Skeletal muscle cell (primary cell): ENCODE data around the gene CRYBB2.
"Not testable (repeated sequence)": the region's sequence is repeated elsewhere in the genome, so short reads cannot be mapped to it uniquely, and the experiment has no call there.

Experiments
- DNase-seq: peaks from one replicate; pipeline ENCODE4 v3.0.0-alpha.2; 2010; ENCODE audit warnings: low read depth
- H3K4me3 ChIP-seq: 2 replicates; pipeline ENCODE4 v1.5.1; 2011; ENCODE audit warnings: low read depth, mild to moderate bottlenecking, control low read depth, low read length, moderate library complexity

The CRYBB2 gene

GRCh38 chr22:25223269-25223850 is 3.9 kb downstream of the CRYBB2 start:
- no peak for DNase-seq
- H3K4me3 ChIP-seq = no peak overlapping the region

GRCh38 chr22:25228822-25229221 is 9.4 kb downstream of the CRYBB2 start:
- DNase-seq = no peak
- no peak overlapping the region for H3K4me3 ChIP-seq

DNA sequence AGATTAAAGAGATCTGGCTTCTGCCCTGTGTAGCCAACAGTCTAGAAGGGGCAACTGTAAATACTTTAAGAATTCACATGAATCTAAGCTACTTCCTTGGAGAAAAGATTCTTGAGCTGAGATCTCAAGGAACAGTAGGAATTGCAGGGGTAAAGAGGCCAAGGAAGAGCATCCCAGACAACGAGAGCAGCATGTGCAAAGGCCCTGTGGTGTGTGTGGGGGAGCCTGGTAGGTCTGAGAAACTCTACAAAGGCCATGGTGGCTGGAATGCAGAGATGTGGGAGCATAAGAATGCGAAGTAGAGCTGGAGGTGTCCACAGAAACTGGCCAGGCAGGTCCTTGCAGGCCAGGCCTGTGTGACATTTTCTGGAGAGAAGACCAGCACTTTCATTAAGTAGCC is 11.3 kb downstream of the CRYBB2 start:
- H3K4me3 ChIP-seq, DNase-seq: not testable (repeated sequence)

DNA sequence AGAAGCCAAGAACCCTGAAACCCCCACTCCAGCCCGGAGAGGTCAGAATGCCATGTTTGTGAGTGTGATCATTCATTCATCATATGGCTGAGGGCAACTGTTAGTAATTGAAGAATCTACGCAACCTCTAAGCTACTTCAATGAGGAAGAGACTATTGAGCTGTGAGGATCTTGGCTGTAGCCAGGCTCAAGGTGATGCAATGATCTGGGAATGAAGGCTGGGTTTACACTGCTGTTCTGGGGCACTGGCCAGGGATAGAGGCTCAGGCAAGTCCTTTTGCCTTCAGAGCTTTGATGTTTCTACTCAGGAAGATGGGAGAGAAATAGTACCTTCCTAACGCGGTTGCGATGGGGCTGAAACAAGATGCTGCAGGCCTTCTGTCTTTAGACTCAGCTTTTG is 12.9 kb downstream of the CRYBB2 start:
- no peak for DNase-seq
- H3K4me3 ChIP-seq = no peak overlapping the region

DNA sequence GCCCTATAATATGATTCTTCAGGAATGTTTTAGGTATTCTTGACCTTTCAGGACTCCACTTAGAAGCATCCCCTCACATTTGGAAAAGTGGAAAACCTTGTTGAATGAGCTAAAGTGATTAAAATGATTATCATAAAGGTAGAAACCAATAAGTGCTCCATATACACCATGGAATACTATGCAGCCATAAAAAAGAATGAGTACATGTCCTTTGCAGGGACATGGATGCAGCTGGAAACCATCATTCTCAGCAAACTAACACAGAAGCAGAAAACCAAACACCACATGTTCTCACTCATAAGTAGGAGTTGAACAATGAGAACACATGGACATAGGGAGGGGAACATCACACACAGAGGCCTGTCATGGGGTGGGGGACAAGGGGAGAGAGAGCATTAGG is 14.3 kb downstream of the CRYBB2 start:
- not testable (repeated sequence) for DNase-seq, H3K4me3 ChIP-seq

DNA sequence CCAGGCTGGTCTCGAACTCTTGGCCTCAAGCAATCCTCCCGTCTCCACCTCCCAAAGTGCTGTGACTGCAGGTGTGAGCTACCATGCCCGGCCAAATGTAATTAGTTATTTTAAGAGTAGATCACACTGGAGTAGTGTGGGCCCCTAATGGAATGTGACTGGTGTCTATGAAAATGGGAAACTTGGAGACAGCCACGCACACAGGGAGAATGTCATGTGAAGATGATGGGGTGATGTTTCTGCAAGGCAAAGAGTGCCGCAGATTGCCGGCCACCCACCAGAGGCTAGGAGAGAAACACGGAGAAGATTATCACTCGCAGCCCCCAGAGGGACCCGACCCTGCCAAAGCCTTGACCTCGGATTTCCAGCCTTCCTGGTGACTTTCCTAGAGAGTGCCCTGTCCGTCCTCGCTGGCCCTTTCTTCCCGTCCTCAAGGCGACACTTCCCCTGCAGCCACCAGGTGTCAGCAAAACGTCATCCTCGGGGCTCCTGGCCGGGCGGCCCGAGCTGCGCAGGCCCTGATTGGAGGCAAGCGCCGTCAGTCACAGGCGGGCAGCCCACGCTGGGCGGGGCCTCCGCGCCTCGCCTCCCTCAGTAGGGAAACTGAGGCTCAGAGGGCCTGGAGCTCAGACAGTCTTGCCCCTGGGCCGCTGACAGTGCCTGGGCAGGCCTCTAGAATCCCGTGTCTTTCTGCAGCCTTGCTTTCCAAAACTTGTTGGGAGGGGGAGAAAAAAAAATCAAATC is 16.3 kb downstream of the CRYBB2 start:
- DNase-seq = peak; percentile 16
- no peak overlapping the region for H3K4me3 ChIP-seq

GRCh38 chr22:25236417-25236816 is 17.0 kb downstream of the CRYBB2 start:
- no peak for DNase-seq
- H3K4me3 ChIP-seq = no peak overlapping the region

DNA sequence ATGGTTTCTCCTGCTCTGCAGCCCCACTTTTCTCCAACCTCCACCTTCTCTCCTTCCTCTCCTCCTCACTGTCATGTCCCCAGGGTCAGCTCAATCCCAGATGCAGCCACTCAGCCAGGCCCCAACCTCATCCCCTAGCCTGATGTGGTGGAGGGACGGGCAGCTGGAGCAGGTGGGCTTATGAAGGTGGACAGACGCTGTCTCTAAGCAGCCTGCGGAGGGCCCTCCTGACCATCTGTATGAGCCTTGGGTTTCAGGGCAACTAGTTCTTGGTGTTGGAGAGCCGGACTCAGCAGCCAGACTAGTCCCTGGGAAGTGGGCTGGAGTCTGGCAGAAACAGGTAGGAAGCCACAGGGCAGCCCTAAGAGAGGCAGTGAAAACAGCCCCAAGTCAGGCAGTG is 18.1 kb downstream of the CRYBB2 start:
- DNase-seq = no peak
- no peak overlapping the region for H3K4me3 ChIP-seq

GRCh38 chr22:25238058-25238457 is 18.6 kb downstream of the CRYBB2 start:
- H3K4me3 ChIP-seq, DNase-seq: not testable (repeated sequence)

GRCh38 chr22:25255169-25255568 is 35.7 kb downstream of the CRYBB2 start:
- not testable (repeated sequence) for DNase-seq, H3K4me3 ChIP-seq

DNA sequence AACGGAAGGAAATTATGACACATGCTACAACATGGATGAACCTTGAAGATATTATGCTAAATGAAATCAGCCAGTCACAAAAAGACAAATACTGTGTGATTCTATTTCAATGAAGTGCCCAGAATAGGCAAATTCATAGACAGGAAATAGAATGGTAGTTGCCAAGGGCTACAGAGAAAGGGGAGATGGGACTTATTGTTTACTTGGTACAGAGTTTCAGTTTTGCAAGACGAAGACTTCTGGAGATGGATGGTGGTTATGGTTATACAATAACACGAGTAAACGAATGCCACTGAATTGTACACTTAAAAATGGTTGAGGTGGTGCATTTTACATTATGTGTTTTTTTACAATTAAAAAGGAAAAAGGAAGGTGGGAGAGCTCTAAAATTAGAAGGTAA is 48.1 kb downstream of the CRYBB2 start:
- not testable (repeated sequence) for DNase-seq, H3K4me3 ChIP-seq

DNA sequence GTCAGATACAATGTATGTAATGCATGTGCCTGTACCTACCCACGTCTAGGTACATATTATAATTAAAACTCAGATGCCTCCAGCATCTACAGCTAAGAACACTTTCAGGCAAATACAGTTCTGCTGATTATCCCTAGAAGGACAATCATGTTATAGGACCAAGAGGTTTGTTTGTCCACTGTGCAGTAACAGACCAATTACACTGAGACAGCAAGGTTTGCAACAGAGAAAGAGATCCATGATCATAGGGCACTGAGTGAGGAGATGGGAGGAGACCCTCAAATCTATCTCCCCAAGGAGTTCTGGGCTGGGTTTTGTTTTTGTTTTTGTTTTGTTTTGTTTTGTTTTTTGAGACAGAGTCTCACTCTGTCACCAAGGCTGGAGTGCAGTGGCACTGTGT is 49.5 kb downstream of the CRYBB2 start:
- not testable (repeated sequence) for DNase-seq

GRCh38 chr22:25270061-25270460 is 50.6 kb downstream of the CRYBB2 start:
- DNase-seq, H3K4me3 ChIP-seq: not testable (repeated sequence)

More for the DNA sequence above, 49.5 kb downstream of the CRYBB2 start:
- not testable (repeated sequence) for H3K4me3 ChIP-seq

DNA sequence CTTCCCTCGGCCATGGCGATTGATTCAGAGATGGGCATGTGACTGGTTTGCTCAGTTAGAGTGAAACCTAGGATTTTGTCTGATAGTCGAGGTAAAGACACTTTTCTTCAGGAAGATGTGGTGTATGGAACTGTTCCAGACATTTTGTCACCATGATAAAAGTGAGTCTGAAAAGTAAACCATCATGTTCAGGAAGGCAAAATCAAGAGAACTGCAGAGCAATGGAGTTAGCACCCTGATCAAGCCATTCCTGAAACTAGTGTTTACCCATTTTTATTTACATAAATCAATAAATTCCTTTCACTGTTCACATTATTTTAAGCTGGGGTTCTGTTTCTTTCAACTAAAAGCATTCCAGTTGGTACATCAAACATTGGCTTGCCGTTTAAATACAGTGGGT is 53.8 kb downstream of the CRYBB2 start:
- not testable (repeated sequence) for DNase-seq, H3K4me3 ChIP-seq

- not testable (repeated sequence) for DNase-seq, H3K4me3 ChIP-seq
Measured at GRCh38 chr22:25273928-25274327, 54.5 kb downstream of the CRYBB2 start.

GRCh38 chr22:25280118-25280517 is 60.7 kb downstream of the CRYBB2 start:
- DNase-seq, H3K4me3 ChIP-seq: not testable (repeated sequence)
